Body of pancreas (tissue), 4 donors: ENCODE data around the gene PER3.

Source experiments
- CTCF ChIP-seq, 7 experiments: fragments of 450-650 bp in 4 of 7; fragments of 200-600 bp in 3 of 7; sonication (generic) in 3 of 7; IDR thresholded peaks; one replicate each; pipeline ENCODE4 v1.5.1; 2016 to 2019; ENCODE audit warnings: antibody characterized with exemption in 7 of 7
- POLR2A ChIP-seq, 3 donors: fragments of 450-650 bp; IDR thresholded peaks; one replicate each; pipeline ENCODE4 v1.6.1; 2016; ENCODE audit warnings: antibody characterized with exemption in 3 of 3, mild to moderate bottlenecking in 2 of 3

DNA sequence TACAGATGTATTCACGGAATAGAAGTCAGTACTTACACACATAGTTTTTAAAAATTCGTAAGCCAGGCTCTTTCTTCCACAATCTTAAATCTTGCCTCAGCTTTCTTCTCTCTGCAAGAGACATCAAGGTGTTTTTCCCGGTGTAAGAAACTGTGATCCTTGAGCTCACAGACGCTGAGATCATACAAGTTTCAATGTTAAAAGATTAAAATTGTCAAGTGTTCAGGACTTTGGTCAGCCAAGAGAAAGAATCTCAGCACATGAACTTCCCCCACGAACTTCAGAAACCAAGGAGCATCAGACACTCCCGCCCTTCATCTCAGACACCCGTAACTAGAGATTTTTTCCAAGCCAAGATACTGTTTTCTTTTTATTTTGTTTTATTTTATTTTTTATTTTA is 62.6 kb downstream of the PER3 start:
- no peak for TF ChIP-seq CTCF (IDR thresholded peaks at IDR 0.05)
- TF ChIP-seq POLR2A (IDR thresholded peaks at IDR 0.05), result no peak
